ENCODE results near the gene CDC42.
A peak's percentile ranks its signal among the peaks of the same experiment; 100 is the strongest.

Gene CDC42

DNA sequence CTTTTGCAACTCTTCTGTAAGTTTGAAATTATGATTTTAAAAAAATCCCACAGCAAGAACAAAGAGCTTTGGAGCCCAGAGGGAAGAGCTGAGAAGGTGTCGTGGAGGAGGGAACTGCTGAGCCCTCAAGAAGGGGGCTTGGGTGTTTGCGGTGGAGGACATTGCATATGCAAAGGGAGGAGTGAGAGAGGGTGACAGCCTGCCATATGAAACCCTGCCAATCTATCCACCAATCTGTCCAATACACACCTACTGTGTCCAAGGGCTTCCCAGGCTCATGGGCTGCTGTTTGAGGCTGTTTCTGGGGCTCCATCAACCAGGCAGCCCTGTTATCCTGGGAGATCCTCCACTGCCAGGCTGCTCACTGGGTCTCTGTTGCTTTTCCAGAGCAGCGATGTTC, 75.2 kb downstream of the CDC42 start:
- no peak for DNase-seq (ENCODE audit: low read depth in 2 of 2, low spot score in 1 of 2)

DNA sequence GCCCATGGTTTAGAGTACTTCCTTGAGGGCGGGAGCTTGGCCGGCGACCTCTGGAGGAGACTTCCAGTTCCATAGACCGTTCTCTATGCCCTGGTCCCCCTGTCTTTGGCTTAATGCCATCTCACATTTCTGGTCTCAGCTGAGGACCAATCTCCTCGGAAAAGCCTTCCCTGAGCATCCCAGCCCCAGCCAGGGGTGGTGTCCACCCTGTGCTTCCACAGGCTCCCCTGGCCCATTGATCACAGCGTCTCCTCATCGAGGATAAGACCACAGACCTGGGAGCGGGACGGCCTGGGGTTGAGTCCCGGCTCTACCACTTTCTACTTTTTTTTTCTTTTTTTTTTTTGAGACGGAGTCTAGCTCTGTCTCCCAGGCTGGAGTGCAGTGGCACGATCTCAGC, 75.9 kb downstream of the CDC42 start:
- no peak for DNase-seq (ENCODE audit: low read depth in 2 of 2, low spot score in 1 of 2)

- no peak for DNase-seq (ENCODE audit: low read depth in 2 of 2, low spot score in 1 of 2)
Observed at GRCh38 chr1:22129501-22130117, 77.1 kb downstream of the CDC42 start.

- DNase-seq (ENCODE audit: low read depth in 2 of 2, low spot score in 1 of 2) = no peak
Observed at GRCh38 chr1:22131062-22131461, 78.6 kb downstream of the CDC42 start.

- peak in 1 of 2 donors; percentile 31 for DNase-seq (ENCODE audit: low read depth in 2 of 2, low spot score in 1 of 2)
Observed at GRCh38 chr1:22131875-22132486, 79.5 kb downstream of the CDC42 start.

GRCh38 chr1:22132517-22133235, 80.2 kb downstream of the CDC42 start:
- DNase-seq (ENCODE audit: low read depth in 2 of 2, low spot score in 1 of 2) = no peak

DNA sequence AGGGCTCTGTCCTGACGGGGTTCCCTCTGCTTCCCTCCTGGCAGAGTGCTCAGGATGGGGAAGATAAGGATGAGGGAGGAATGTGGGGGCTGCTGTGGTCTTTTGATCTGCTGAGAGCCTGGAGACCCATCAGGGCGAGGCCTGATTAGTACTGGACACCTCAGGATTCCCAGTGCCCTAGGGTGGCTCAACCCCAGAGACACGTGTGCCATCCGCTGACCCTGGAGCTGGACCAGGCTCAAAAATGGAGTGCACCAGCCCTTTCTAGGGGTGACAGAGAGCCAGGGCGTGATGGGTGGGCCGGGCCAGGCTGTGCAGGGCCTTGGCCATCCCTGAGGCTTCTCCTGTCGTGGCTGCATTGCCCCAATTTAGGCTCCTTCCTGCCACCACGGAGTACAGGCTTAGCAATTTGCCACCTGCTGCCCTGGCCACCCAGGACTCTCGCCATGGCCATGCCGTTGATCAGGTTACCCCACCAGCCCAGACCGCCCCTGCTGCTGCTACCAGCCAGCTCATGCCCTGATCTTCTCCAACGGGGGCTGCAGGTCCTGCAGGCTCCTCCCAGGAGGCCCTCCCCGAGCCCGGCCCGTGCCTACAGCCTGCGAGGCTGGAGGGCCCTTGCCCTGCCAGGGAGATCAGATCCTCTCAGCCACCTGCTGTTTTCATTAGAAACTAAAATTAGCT, 80.9 kb downstream of the CDC42 start:
- DNase-seq (ENCODE audit: low read depth in 2 of 2, low spot score in 1 of 2) = no peak

- no peak for DNase-seq (ENCODE audit: low read depth in 2 of 2, low spot score in 1 of 2)
Observed at GRCh38 chr1:22133931-22134324, 81.4 kb downstream of the CDC42 start.

- DNase-seq (ENCODE audit: low read depth in 2 of 2, low spot score in 1 of 2) = no peak
Observed at GRCh38 chr1:22137004-22137720, 84.7 kb downstream of the CDC42 start.

DNA sequence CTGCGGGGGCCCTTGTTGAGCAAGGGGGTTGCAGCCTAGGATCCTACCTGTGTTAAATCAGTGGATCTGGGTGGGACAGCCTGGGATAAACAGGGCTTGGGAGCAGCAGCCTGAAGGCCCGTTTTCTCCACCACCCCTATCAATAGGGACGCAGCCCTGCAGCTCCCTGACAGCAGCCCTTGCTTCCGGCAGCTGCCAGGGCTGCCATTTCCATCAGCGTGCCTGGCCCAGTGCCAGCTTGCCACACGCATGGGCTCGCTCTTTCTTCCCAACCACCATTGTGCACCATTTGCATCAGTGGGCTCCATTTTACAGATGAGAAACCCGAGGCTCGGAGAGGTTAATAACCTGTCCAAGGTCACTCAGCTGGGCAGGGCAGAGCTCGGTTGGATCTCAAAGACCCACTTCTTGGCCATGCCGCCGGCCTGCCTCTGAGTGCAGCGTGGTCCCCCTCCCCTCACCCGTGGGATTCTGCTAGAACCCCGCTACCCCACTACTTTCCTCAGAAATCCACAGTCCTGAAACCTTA, 86.6 kb downstream of the CDC42 start:
- DNase-seq (ENCODE audit: low read depth in 2 of 2, low spot score in 1 of 2) = no peak

DNA sequence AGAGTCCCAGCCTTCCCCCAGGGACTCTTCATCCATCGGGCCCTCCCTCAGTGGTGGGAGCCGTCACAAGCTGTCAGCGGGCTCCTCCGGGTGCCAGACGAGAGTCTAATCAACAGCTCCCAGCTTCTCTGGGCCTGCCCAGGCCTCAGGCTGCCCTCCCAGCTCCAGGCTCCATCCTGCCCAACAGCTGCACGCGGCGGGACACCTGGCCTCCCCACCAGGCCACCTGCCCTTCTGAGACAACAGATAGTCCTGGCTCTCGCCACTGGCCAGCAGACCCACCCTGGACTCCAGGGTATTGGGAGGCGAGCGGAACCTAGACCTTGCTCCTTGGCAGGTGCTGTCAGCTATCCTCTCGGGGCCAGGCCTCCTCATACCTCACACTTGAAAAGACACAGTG, 87.3 kb downstream of the CDC42 start:
- DNase-seq (ENCODE audit: low read depth in 2 of 2, low spot score in 1 of 2) = no peak
